Measurements from ENCODE around the gene CHRND.

CHRND gene

GRCh38 chr2:232522623-232523401, 3.1 kb upstream of the CHRND start:
- TF ChIP-seq, protein P1, sequence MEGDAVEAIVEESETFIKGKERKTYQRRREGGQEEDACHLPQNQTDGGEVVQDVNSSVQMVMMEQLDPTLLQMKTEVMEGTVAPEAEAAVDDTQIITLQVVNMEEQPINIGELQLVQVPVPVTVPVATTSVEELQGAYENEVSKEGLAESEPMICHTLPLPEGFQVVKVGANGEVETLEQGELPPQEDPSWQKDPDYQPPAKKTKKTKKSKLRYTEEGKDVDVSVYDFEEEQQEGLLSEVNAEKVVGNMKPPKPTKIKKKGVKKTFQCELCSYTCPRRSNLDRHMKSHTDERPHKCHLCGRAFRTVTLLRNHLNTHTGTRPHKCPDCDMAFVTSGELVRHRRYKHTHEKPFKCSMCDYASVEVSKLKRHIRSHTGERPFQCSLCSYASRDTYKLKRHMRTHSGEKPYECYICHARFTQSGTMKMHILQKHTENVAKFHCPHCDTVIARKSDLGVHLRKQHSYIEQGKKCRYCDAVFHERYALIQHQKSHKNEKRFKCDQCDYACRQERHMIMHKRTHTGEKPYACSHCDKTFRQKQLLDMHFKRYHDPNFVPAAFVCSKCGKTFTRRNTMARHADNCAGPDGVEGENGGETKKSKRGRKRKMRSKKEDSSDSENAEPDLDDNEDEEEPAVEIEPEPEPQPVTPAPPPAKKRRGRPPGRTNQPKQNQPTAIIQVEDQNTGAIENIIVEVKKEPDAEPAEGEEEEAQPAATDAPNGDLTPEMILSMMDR (IDR thresholded peaks at IDR 0.05; ENCODE audit: low read depth, low read length, missing control alignments) = no peak
- H3K4me3 ChIP-seq (ENCODE audit: low read depth, low read length) = no peak overlapping the region
- DNase-seq (ENCODE audit: low read depth) = no peak

DNA sequence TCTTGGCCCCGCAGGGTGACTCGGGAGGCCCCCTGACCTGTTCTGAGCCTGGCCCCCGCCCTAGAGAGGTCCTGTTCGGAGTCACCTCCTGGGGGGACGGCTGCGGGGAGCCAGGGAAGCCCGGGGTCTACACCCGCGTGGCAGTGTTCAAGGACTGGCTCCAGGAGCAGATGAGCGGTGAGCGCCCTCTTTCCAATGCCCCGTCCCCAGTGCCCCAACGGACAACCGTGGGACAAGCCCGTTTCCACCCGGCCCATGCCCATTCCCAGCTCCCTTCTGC, 2.6 kb upstream of the CHRND start:
- TF ChIP-seq, protein P1 (IDR thresholded peaks at IDR 0.05; ENCODE audit: low read depth, low read length, missing control alignments) = no peak
- H3K4me3 ChIP-seq (ENCODE audit: low read depth, low read length) = no peak overlapping the region
- no peak for DNase-seq (ENCODE audit: low read depth)

- no peak overlapping the region for H3K4me3 ChIP-seq (ENCODE audit: low read depth, low read length)
- TF ChIP-seq, protein P1 (IDR thresholded peaks at IDR 0.05; ENCODE audit: low read depth, low read length, missing control alignments) = peak; percentile 14
- no peak for DNase-seq (ENCODE audit: low read depth)
Measured at GRCh38 chr2:232523682-232524597, 2.0 kb upstream of the CHRND start.

DNA sequence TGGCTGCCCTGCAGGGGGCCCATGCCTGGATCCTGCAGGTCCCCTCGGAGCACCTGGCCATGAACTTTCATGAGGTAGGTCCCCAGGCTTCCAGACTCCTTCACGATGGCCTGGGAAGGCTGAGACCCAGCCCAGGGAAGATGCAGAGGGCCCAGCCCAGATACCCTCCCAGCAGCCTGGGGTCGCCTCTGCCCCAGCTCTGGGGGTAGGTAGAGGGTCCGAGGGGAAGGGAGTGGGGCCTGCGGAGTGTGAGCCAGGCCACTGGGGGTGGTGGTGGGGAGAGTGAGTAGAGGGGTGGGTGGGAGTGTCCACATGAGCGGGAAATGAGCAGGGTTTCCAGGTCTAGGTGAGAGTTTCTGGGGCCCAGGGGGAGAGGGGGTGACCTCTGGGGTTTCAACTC, 1.2 kb upstream of the CHRND start:
- TF ChIP-seq, protein P1 (IDR thresholded peaks at IDR 0.05; ENCODE audit: low read depth, low read length, missing control alignments) = no peak
- H3K4me3 ChIP-seq (ENCODE audit: low read depth, low read length) = no peak overlapping the region
- no peak for DNase-seq (ENCODE audit: low read depth)

DNA sequence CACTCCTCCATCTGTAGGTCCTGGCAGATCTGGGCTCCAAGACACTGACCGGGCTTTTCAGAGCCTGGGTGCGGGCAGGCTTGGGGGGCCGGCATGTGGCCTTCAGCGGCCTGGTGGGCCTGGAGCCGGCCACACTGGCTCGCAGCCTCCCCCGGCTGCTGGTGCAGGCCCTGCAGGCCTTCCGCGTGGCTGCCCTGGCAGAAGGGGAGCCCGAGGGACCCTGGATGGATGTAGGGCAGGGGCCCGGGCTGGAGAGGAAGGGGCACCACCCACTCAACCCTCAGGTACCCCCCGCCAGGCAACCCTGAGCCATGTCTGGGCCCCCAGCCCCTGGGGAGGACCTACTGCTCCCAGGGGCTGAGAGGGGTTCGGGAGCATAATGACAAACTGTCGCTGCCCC, 761 bp upstream of the CHRND start:
- H3K4me3 ChIP-seq (ENCODE audit: low read depth, low read length) = no peak overlapping the region
- TF ChIP-seq, protein P1 (IDR thresholded peaks at IDR 0.05; ENCODE audit: low read depth, low read length, missing control alignments) = no peak
- DNase-seq (ENCODE audit: low read depth) = no peak

- TF ChIP-seq, protein P1 (IDR thresholded peaks at IDR 0.05; ENCODE audit: low read depth, low read length, missing control alignments) = no peak
- H3K4me3 ChIP-seq (ENCODE audit: low read depth, low read length) = no peak overlapping the region
- DNase-seq (ENCODE audit: low read depth) = no peak
Measured at GRCh38 chr2:232526372-232526941, 497 bp downstream of the CHRND start.

All from GM12864 (cell line).